Lower leg skin (tissue), 4 donors: ENCODE results near the gene RABL3. TPM values are rescaled to one million over a fixed set of nuclear protein-coding genes. Genes with fewer than 3 reads are reported as not detected.
"Not testable (repeated sequence)": the region's sequence is repeated elsewhere in the genome, so short reads cannot be mapped to it uniquely, and the experiment has no call there.

Experiments used
- DNase-seq, 2 donors: peaks; one replicate each; pipeline ENCODE4 v3.0.0-alpha.2; 2019; ENCODE audit warnings: low spot score in 2 of 2
- H3K4me3 ChIP-seq: fragments of 200-600 bp; sonication (generic); 2 replicates; pipeline ENCODE4 v1.5.1; 2017; ENCODE audit warnings: mild to moderate bottlenecking, low read depth; ENCODE audit not compliant: poor library complexity, severe bottlenecking
- CTCF ChIP-seq, 3 donors: fragments of 450-650 bp; IDR thresholded peaks; one replicate each; pipeline ENCODE4 v1.5.1; 2016; ENCODE audit warnings: antibody characterized with exemption in 3 of 3, mild to moderate bottlenecking in 3 of 3, moderate library complexity in 2 of 3
- POLR2A ChIP-seq, 2 donors: fragments of 450-650 bp; IDR thresholded peaks; one replicate each; pipeline ENCODE4 v1.6.1; 2016 to 2017; ENCODE audit warnings: antibody characterized with exemption in 2 of 2, mild to moderate bottlenecking in 1 of 2, moderate library complexity in 1 of 2
- WGBS, 2 donors: methylation state at CpG; one replicate each; pipeline ENCODE4 v1.1.5; 2018; 5-methylcytosine and 5-hydroxymethylcytosine counted together
- intact Hi-C: fragments of 100-400 bp; cut with DNase I; formaldehyde crosslinking; loops from one replicate; pipeline ENCODE4 v1.15.0; 2023; ENCODE audit warnings: low total_unique reads
- total RNA-seq, 4 donors: library from RNA; depleted of rRNA; stranded (reverse); fragments of >200 nt; gene quantifications; one replicate each; pipeline ENCODE4 v1.1.0, GENCODE V29; 2016

Gene RABL3
- total RNA-seq, 4 donors from 2014 or later, result 8.5 to 27.0 (median 13.1) TPM

- WGBS, 2 donors, result 44% methylated on average over 6 of the region's 6 CpGs
- TF ChIP-seq CTCF (IDR thresholded peaks at IDR 0.05), result no peak
- no peak for TF ChIP-seq POLR2A (IDR thresholded peaks at IDR 0.05)
- intact Hi-C loops, result no loop called here
- H3K4me3 ChIP-seq, result no peak overlapping the region
- DNase-seq, result no peak
Measured at GRCh38 chr3:120743556-120744195, 1.4 kb upstream of the RABL3 start.

- TF ChIP-seq CTCF (IDR thresholded peaks at IDR 0.05), result no peak
- no peak for TF ChIP-seq POLR2A (IDR thresholded peaks at IDR 0.05)
- peak overlapping the region; percentile 94 for H3K4me3 ChIP-seq
- intact Hi-C loops, result no loop called here
- DNase-seq, result peak in 1 of 2 donors; percentile 88
- 0 to 1% methylated on average over 26 of the region's 26 CpGs for WGBS, 2 donors
Measured at GRCh38 chr3:120742849-120743365, 591 bp upstream of the RABL3 start.

GRCh38 chr3:120741837-120742197, 499 bp downstream of the RABL3 start:
- TF ChIP-seq POLR2A (IDR thresholded peaks at IDR 0.05), result no peak
- no peak for TF ChIP-seq CTCF (IDR thresholded peaks at IDR 0.05)
- intact Hi-C loops, result no loop called here
- no peak for DNase-seq

GRCh38 chr3:120741320-120741719, 996 bp downstream of the RABL3 start:
- intact Hi-C loops, result no loop called here
- H3K4me3 ChIP-seq, result no peak overlapping the region
- DNase-seq, result no peak
- no peak for TF ChIP-seq POLR2A (IDR thresholded peaks at IDR 0.05)
- no peak for TF ChIP-seq CTCF (IDR thresholded peaks at IDR 0.05)
- 49 to 51% methylated on average over 3 of the region's 3 CpGs for WGBS, 2 donors

More at GRCh38 chr3:120741837-120742197, 499 bp downstream of the RABL3 start:
- 3 to 13% methylated on average over 10 of the region's 10 CpGs for WGBS, 2 donors
- peak overlapping the region; percentile 73 for H3K4me3 ChIP-seq

GRCh38 chr3:120738006-120738405, 4.3 kb downstream of the RABL3 start:
- H3K4me3 ChIP-seq, intact Hi-C loops, DNase-seq: not testable (repeated sequence)
- WGBS, 2 donors, result 93 to 96% methylated on average over 8 of the region's 8 CpGs

GRCh38 chr3:120730576-120731542, 11.5 kb downstream of the RABL3 start:
- no peak for DNase-seq
- intact Hi-C loops, result no loop called here
- no peak for TF ChIP-seq CTCF (IDR thresholded peaks at IDR 0.05)
- no peak for TF ChIP-seq POLR2A (IDR thresholded peaks at IDR 0.05)
- 85 to 92% methylated on average over 4 of the region's 4 CpGs for WGBS, 2 donors
- H3K4me3 ChIP-seq, result no peak overlapping the region
